H9 (cell line): ENCODE data around the gene ANKS1B. TPM values are rescaled to one million over a fixed set of nuclear protein-coding genes. Genes with fewer than 3 reads are reported as not detected.

Source experiments
- DNase-seq: peaks from one replicate; pipeline ENCODE4 v3.0.0-alpha.2; 2017
- H2AFZ ChIP-seq: one replicate; pipeline ENCODE4 v1.6.1; 2013; ENCODE audit warnings: mild to moderate bottlenecking, low read length, control low read depth, moderate library complexity
- H2AK5ac ChIP-seq: 2 replicates; pipeline ENCODE4 v1.6.1; 2013; ENCODE audit warnings: low read length, control low read depth, mixed read lengths; ENCODE audit not compliant: insufficient read length
- H2BK120ac ChIP-seq: one replicate; pipeline ENCODE4 v1.6.1; 2013; ENCODE audit warnings: low read depth, mild to moderate bottlenecking, low read length, control low read depth, inconsistent platforms; ENCODE audit not compliant: poor library complexity, severe bottlenecking
- H2BK12ac ChIP-seq: 2 replicates; pipeline ENCODE4 v1.6.1; 2013; ENCODE audit warnings: low read length, control low read depth, mixed read lengths, low read depth; ENCODE audit not compliant: insufficient read length
- H2BK15ac ChIP-seq: 2 replicates; pipeline ENCODE4 v1.6.1; 2013; ENCODE audit warnings: low read depth, low read length, control low read depth
- H2BK20ac ChIP-seq: one replicate; pipeline ENCODE4 v1.6.1; 2013; ENCODE audit warnings: low read depth, mild to moderate bottlenecking, low read length, control low read depth, inconsistent platforms; ENCODE audit not compliant: poor library complexity, severe bottlenecking
- H2BK5ac ChIP-seq: 2 replicates; pipeline ENCODE4 v1.6.1; 2013; ENCODE audit warnings: low read length, control low read depth, mixed read lengths; ENCODE audit not compliant: insufficient read length
- H3K14ac ChIP-seq: 2 replicates; pipeline ENCODE4 v1.6.1; 2013; ENCODE audit warnings: low read length, control low read depth; ENCODE audit not compliant: insufficient read depth
- H3K18ac ChIP-seq: 2 replicates; pipeline ENCODE4 v1.6.1; 2013; ENCODE audit warnings: low read depth, mild to moderate bottlenecking, mixed read lengths, low read length, control low read depth; ENCODE audit not compliant: insufficient read length
- H3K23ac ChIP-seq: 2 replicates; pipeline ENCODE4 v1.6.1; 2013; ENCODE audit warnings: low read length, control low read depth, mixed read lengths, low read depth; ENCODE audit not compliant: insufficient read length
- H3K23me2 ChIP-seq: 2 replicates; pipeline ENCODE4 v1.6.1; 2013; ENCODE audit warnings: low read depth, mild to moderate bottlenecking, mixed read lengths, low read length, control low read depth; ENCODE audit not compliant: insufficient read length, poor library complexity, severe bottlenecking
- H3K27ac ChIP-seq: 2 replicates; pipeline ENCODE4 v1.5.1; 2013; ENCODE audit warnings: low read length, control low read depth, mixed read lengths, low read depth; ENCODE audit not compliant: insufficient read length
- H3K27me3 ChIP-seq: 2 replicates; pipeline ENCODE4 v1.6.1; 2013; ENCODE audit warnings: low read length, control low read depth, inconsistent platforms; ENCODE audit not compliant: insufficient read depth
- H3K4ac ChIP-seq: 2 replicates; pipeline ENCODE4 v1.6.1; 2013; ENCODE audit warnings: low read depth, mild to moderate bottlenecking, control low read depth, inconsistent platforms, low read length, moderate library complexity
- H3K4me1 ChIP-seq: 2 replicates; pipeline ENCODE4 v1.6.1; 2013; ENCODE audit warnings: low read length, control low read depth, inconsistent platforms; ENCODE audit not compliant: insufficient read depth
- H3K4me2 ChIP-seq: 2 replicates; pipeline ENCODE4 v1.6.1; 2013; ENCODE audit warnings: low read length, control low read depth, mixed read lengths; ENCODE audit not compliant: insufficient read length, insufficient read depth
- H3K56ac ChIP-seq: 2 replicates; pipeline ENCODE4 v1.6.1; 2013; ENCODE audit warnings: low read depth, mild to moderate bottlenecking, mixed read lengths, low read length, control low read depth; ENCODE audit not compliant: insufficient read length
- H3K79me1 ChIP-seq: 2 replicates; pipeline ENCODE4 v1.6.1; 2013; ENCODE audit warnings: low read depth, mild to moderate bottlenecking, moderate library complexity, low read length, control low read depth, inconsistent platforms; ENCODE audit not compliant: insufficient read depth, poor library complexity, severe bottlenecking
- H3K79me2 ChIP-seq: 2 replicates; pipeline ENCODE4 v1.6.1; 2013; ENCODE audit warnings: low read length, control low read depth, inconsistent platforms; ENCODE audit not compliant: insufficient read depth
- H3K9ac ChIP-seq: 2 replicates; pipeline ENCODE4 v1.6.1; 2013; ENCODE audit warnings: low read length, control low read depth, mixed read lengths; ENCODE audit not compliant: insufficient read length; ENCODE audit errors: extremely low read depth
- H3K9me3 ChIP-seq: one replicate; pipeline ENCODE4 v1.6.1; 2013; ENCODE audit warnings: low read depth, low read length, inconsistent platforms; ENCODE audit not compliant: control insufficient read depth
- H3T11ph ChIP-seq: one replicate; pipeline ENCODE4 v1.6.1; 2013; ENCODE audit warnings: mild to moderate bottlenecking, low read length, control low read depth, inconsistent platforms
- H4K20me1 ChIP-seq: one replicate; pipeline ENCODE4 v1.6.1; 2013; ENCODE audit not compliant: control insufficient read depth, insufficient read length, insufficient read depth
- H4K5ac ChIP-seq: 2 replicates; pipeline ENCODE4 v1.6.1; 2013; ENCODE audit warnings: low read depth, mild to moderate bottlenecking, mixed read lengths, low read length, control low read depth; ENCODE audit not compliant: insufficient read length
- H4K8ac ChIP-seq: replicated peaks from 2 replicates; pipeline ENCODE4 v1.6.1; 2013; ENCODE audit warnings: low read length, control low read depth, mixed read lengths, low read depth; ENCODE audit not compliant: insufficient read length
- H4K91ac ChIP-seq: 2 replicates; pipeline ENCODE4 v1.6.1; 2013; ENCODE audit warnings: low read depth, mild to moderate bottlenecking, moderate library complexity, mixed read lengths, low read length, control low read depth; ENCODE audit not compliant: insufficient read length
- H3K27ac Mint-ChIP-seq, 3 experiments: 2 replicates in 2 of 3; 3 replicates in 1 of 3; pipeline ENCODE4 v1.8.0; 2020 to 2021; ENCODE audit warnings: mixed read lengths in 3 of 3, mild to moderate bottlenecking in 1 of 3, moderate library complexity in 1 of 3
- H3K27me3 Mint-ChIP-seq: 2 replicates; pipeline ENCODE4 v1.8.0; 2021; ENCODE audit warnings: low read depth, mild to moderate bottlenecking, moderate library complexity, mixed read lengths
- H3K36me3 Mint-ChIP-seq, 3 experiments: 2 replicates in 2 of 3; 3 replicates in 1 of 3; pipeline ENCODE4 v1.8.0; 2020 to 2021; ENCODE audit warnings: low read depth in 3 of 3, mixed read lengths in 3 of 3; ENCODE audit not compliant: insufficient read depth in 1 of 3
- H3K4me1 Mint-ChIP-seq, 2 experiments: 2 replicates each; pipeline ENCODE4 v1.8.0; 2020; ENCODE audit warnings: mixed read lengths in 2 of 2
- H3K4me3 Mint-ChIP-seq, 2 experiments: 2 replicates in 1 of 2; 3 replicates in 1 of 2; pipeline ENCODE4 v1.8.0; 2020 to 2021; ENCODE audit warnings: mild to moderate bottlenecking in 2 of 2, mixed read lengths in 2 of 2, moderate library complexity in 1 of 2
- H3K9me3 Mint-ChIP-seq, 2 experiments: 2 replicates in 1 of 2; 3 replicates in 1 of 2; pipeline ENCODE4 v1.8.0; 2020; ENCODE audit warnings: mild to moderate bottlenecking in 2 of 2, mixed read lengths in 2 of 2, moderate library complexity in 1 of 2
- WGBS: extraction: QIAGEN DNeasy Blood & Tissue Kit; methylation state at CpG from one replicate; pipeline ENCODE4 v1.1.7; 2013; ENCODE audit warnings: missing lambda C conversion rate, low lambda C conversion rate, mixed read lengths; ENCODE audit not compliant: insufficient read length; ENCODE audit errors: extremely low coverage; 5-methylcytosine and 5-hydroxymethylcytosine counted together
- total RNA-seq: library from RNA; stranded (reverse); gene quantifications from 2 replicates; pipeline ENCODE4 v1.2.1, GENCODE V29; 2021
- TF ChIP-seq, protein P1 (sequence below): fragments of 200-600 bp; sonication (generic); conservative IDR thresholded peaks from 3 replicates; pipeline ENCODE4 v1.8.0; 2021; ENCODE audit warnings: antibody characterized with exemption, mild to moderate bottlenecking

Gene ANKS1B
- total RNA-seq, 1 experiment from 2014 or later, result 4.1 TPM

DNA sequence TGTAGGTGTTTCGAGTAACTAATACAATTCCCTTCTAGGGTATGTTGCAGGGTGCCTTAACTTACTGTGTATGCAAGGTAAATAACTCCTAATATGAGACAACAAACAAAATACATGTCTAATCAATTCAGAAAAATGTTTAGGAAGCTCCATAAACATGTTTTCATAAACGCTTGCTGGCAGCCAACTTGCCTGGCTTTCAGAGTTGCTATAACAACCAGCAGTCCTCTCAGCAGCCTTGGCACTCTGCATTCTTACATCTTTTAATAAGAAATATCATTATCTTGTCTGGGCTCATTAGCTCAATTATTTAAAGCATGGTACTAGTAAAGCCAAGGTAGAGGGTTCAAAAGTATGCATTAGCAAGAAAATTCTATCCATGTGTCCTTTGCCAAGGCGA lies 862.2 kb downstream of the ANKS1B start:
- H3K27me3 ChIP-seq, result no peaks in the 10 kb centered on the region
- no peak overlapping the region for H3K56ac ChIP-seq
- no peak overlapping the region for H4K91ac ChIP-seq
- no peaks in the 10 kb centered on the region for H3K79me2 ChIP-seq
- no peaks in the 10 kb centered on the region for H4K20me1 ChIP-seq
- no peak overlapping the region for H3K18ac ChIP-seq
- no peak overlapping the region for H2BK5ac ChIP-seq
- H4K5ac ChIP-seq, result no peak overlapping the region
- H3K36me3 Mint-ChIP-seq, result no peaks in the 10 kb centered on the region
- no peaks in the 10 kb centered on the region for H3K79me1 ChIP-seq
- H3T11ph ChIP-seq, result no peak overlapping the region
- no peak overlapping the region for H3K4ac ChIP-seq
- H3K4me1 ChIP-seq, result no peaks in the 10 kb centered on the region
- no peak overlapping the region for H4K8ac ChIP-seq
- no peak overlapping the region for H3K4me3 Mint-ChIP-seq
- no peaks in the 10 kb centered on the region for H3K9me3 Mint-ChIP-seq
- H3K9me3 ChIP-seq, result no peaks in the 10 kb centered on the region
- TF ChIP-seq, protein P1, sequence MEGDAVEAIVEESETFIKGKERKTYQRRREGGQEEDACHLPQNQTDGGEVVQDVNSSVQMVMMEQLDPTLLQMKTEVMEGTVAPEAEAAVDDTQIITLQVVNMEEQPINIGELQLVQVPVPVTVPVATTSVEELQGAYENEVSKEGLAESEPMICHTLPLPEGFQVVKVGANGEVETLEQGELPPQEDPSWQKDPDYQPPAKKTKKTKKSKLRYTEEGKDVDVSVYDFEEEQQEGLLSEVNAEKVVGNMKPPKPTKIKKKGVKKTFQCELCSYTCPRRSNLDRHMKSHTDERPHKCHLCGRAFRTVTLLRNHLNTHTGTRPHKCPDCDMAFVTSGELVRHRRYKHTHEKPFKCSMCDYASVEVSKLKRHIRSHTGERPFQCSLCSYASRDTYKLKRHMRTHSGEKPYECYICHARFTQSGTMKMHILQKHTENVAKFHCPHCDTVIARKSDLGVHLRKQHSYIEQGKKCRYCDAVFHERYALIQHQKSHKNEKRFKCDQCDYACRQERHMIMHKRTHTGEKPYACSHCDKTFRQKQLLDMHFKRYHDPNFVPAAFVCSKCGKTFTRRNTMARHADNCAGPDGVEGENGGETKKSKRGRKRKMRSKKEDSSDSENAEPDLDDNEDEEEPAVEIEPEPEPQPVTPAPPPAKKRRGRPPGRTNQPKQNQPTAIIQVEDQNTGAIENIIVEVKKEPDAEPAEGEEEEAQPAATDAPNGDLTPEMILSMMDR, result no peak
- no peak for DNase-seq
- no CpG with 5 or more reads among the region's 3 CpGs for WGBS
- H3K4me2 ChIP-seq, result no peak overlapping the region
- H3K4me1 Mint-ChIP-seq, result no peaks in the 10 kb centered on the region
- H2AFZ ChIP-seq, result no peak overlapping the region
- no peaks in the 10 kb centered on the region for H3K23me2 ChIP-seq
- no peak overlapping the region for H2AK5ac ChIP-seq
- H3K14ac ChIP-seq, result no peak overlapping the region
- no peaks in the 10 kb centered on the region for H3K27me3 Mint-ChIP-seq
- H3K23ac ChIP-seq, result no peak overlapping the region
- no peak overlapping the region for H2BK20ac ChIP-seq
- no peak overlapping the region for H2BK15ac ChIP-seq
- H2BK120ac ChIP-seq, result no peak overlapping the region
- no peak overlapping the region for H3K9ac ChIP-seq
- no peak overlapping the region for H2BK12ac ChIP-seq
- H3K27ac Mint-ChIP-seq, result no peak overlapping the region
- no peak overlapping the region for H3K27ac ChIP-seq
